GM23248 (cell line): ENCODE results near the gene SPATS2L.

Experiments
- EZH2 ChIP-seq: fragments of 200-600 bp; sonication (generic); IDR thresholded peaks from 2 replicates; pipeline ENCODE4 v1.6.1; 2018; ENCODE audit warnings: antibody characterized with exemption, mild to moderate bottlenecking; ENCODE audit not compliant: insufficient read depth, poor library complexity, severe bottlenecking
- EZH2phosphoT487 ChIP-seq: fragments of 200-600 bp; sonication (generic); IDR thresholded peaks from 2 replicates; pipeline ENCODE4 v1.6.1; 2018; ENCODE audit warnings: antibody characterized with exemption, moderate library complexity, mild to moderate bottlenecking, low read depth; ENCODE audit not compliant: insufficient read depth

GRCh38 chr2:200414367-200414766 is 107.9 kb downstream of the SPATS2L start:
- TF ChIP-seq EZH2, result no peak
- no peak for TF ChIP-seq EZH2phosphoT487
